Prostate gland (tissue), 2 donors: ENCODE data around the gene AOAH. TPM values are rescaled to one million over a fixed set of nuclear protein-coding genes. Genes with fewer than 3 reads are reported as not detected.

ENCODE experiments used
- DNase-seq: peaks from one replicate; pipeline ENCODE4 v3.0.0-alpha.2; 2019; ENCODE audit warnings: low spot score
- H3K27ac ChIP-seq, 2 donors: fragments of 200-600 bp; sonication (generic); 2 replicates each; pipeline ENCODE4 v1.5.1; 2017 to 2019
- H3K27me3 ChIP-seq: fragments of 200-600 bp; sonication (generic); replicated peaks from 2 replicates; pipeline ENCODE4 v1.5.1; 2019; ENCODE audit not compliant: insufficient read depth
- H3K36me3 ChIP-seq, 2 donors: fragments of 200-600 bp; sonication (generic); 1 replicate in 1 of 2; 2 replicates in 1 of 2; pipeline versions ENCODE4 v1.5.1 to v1.8.1; 2017 to 2019
- H3K4me1 ChIP-seq: fragments of 200-600 bp; sonication (generic); replicated peaks from 2 replicates; pipeline ENCODE4 v1.5.1; 2019
- H3K4me3 ChIP-seq, 2 donors: fragments of 200-600 bp; sonication (generic); 2 replicates each; pipeline ENCODE4 v1.5.1; 2017 to 2019
- H3K9me3 ChIP-seq: fragments of 200-600 bp; sonication (generic); 2 replicates; pipeline ENCODE4 v1.5.1; 2017
- CTCF ChIP-seq, 4 experiments: fragments of 200-600 bp in 2 of 4; fragments of 450-650 bp in 2 of 4; sonication (generic) in 2 of 4; IDR thresholded peaks; 1 replicate in 3 of 4; 2 replicates in 1 of 4; pipeline ENCODE4 v1.5.1; 2016 to 2019; ENCODE audit warnings: antibody characterized with exemption in 4 of 4, mild to moderate bottlenecking in 2 of 4, moderate library complexity in 2 of 4
- POLR2A ChIP-seq: fragments of 450-650 bp; IDR thresholded peaks from one replicate; pipeline ENCODE4 v1.6.1; 2016; ENCODE audit warnings: antibody characterized with exemption, mild to moderate bottlenecking
- POLR2AphosphoS5 ChIP-seq: sonication (generic); formaldehyde crosslinking; IDR thresholded peaks from one replicate; pipeline ENCODE4 v1.6.1; 2017; ENCODE audit warnings: antibody characterized with exemption
- WGBS: methylation state at CpG from one replicate; pipeline ENCODE4 v1.1.5; 2018; 5-methylcytosine and 5-hydroxymethylcytosine counted together
- intact Hi-C: fragments of 100-400 bp; cut with DNase I; formaldehyde crosslinking; loops from one replicate; pipeline ENCODE4 v1.14.2; 2022
- total RNA-seq, 2 donors: library from RNA; depleted of rRNA; stranded (reverse); fragments of >200 nt; gene quantifications; one replicate each; pipeline ENCODE4 v1.1.0, GENCODE V29; 2016

Gene AOAH
- total RNA-seq, 2 donors from 2014 or later = 4.1 to 4.8 TPM

GRCh38 chr7:36671432-36671829 is 52.9 kb downstream of the AOAH start:
- intact Hi-C loops = loop anchor here (5.0 to 10.0 kb wide), 2 partner anchors 184 to 523 kb away; no protein-coding TSS in a partner anchor
- no peak overlapping the region for H3K27ac ChIP-seq
- no peak overlapping the region for H3K4me3 ChIP-seq
- H3K9me3 ChIP-seq = no peaks in the 10 kb centered on the region
- H3K27me3 ChIP-seq = no peaks in the 10 kb centered on the region
- H3K36me3 ChIP-seq = no peaks in the 10 kb centered on the region
- no peak for TF ChIP-seq CTCF (IDR thresholded peaks at IDR 0.05)
- no peak for TF ChIP-seq POLR2AphosphoS5
- no peak for TF ChIP-seq POLR2A
- no peaks in the 10 kb centered on the region for H3K4me1 ChIP-seq
- DNase-seq = no peak
- 92% methylated on average over 6 of the region's 6 CpGs for WGBS

DNA sequence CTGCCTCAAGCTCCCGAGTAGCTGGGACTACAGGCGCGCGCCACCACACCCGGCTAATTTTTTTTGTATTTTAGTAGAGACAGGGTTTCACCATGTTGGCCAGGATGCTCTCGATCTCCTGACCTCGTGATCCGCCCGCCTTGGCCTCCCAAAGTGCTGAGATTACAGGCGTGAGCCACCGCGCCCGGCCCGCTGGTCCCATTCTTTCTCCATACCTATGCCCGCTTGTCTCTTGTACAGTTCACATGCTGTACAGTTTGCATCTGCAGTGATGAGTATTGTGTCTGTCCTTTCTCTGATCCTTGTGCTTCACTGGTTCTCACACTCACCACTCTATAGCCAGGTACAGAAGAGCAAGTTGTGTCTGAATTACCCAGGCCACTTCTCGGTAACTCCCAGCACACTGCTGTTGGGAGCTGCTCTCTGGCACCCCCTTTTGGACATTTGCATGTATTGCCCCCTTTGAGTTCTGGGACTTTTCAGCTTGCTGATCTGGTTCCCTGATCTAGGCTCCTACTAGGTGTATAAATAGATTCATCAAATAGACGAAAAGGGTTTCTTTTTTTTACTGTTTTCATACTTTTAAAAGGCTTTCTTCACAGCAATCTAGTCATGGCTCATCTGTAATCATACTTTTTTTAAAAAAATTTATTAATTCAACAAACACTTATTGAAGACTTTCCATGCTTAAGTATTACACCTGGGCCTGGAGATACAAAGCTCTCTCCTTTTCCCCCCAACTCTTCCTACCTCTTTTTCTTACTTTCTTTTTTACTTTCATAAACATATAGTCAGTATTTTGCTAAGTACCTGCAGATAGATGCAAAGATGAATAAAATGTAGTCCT is 53.5 kb downstream of the AOAH start:
- intact Hi-C loops = loop anchor here (5.0 to 10.0 kb wide), 2 partner anchors 184 to 524 kb away; no protein-coding TSS in a partner anchor
- no peaks in the 10 kb centered on the region for H3K27me3 ChIP-seq
- peak; percentile 42 for DNase-seq

GRCh38 chr7:36668750-36669149 is 55.5 kb downstream of the AOAH start:
- Histone ChIP-seq H3K9me3 (no peaks in the 10 kb centered on the region), H3K27ac (no peak overlapping the region), H3K4me3 (no peak overlapping the region), H3K4me1 (no peaks in the 10 kb centered on the region), H3K36me3 (no peaks in the 10 kb centered on the region), H3K27me3 (no peaks in the 10 kb centered on the region)
- intact Hi-C loops = no loop called here
- TF ChIP-seq POLR2AphosphoS5 (no peak), POLR2A (no peak), CTCF (IDR thresholded peaks at IDR 0.05) (no peak)
- no peak for DNase-seq
- 76% methylated on average over 3 of the region's 3 CpGs for WGBS

More for the DNA sequence above, 53.5 kb downstream of the AOAH start:
- no peaks in the 10 kb centered on the region for H3K9me3 ChIP-seq
- H3K4me1 ChIP-seq = no peaks in the 10 kb centered on the region
- WGBS = 85% methylated on average over 17 of the region's 17 CpGs
- no peaks in the 10 kb centered on the region for H3K36me3 ChIP-seq
- TF ChIP-seq POLR2A (no peak), POLR2AphosphoS5 (no peak), CTCF (IDR thresholded peaks at IDR 0.05) (peak; percentile 63 to 75 (median 68))
- H3K4me3 ChIP-seq = no peak overlapping the region
- H3K27ac ChIP-seq = no peak overlapping the region

- TF ChIP-seq POLR2AphosphoS5 (no peak), POLR2A (no peak), CTCF (IDR thresholded peaks at IDR 0.05) (no peak)
- H3K4me3 ChIP-seq = no peak overlapping the region
- H3K9me3 ChIP-seq = no peaks in the 10 kb centered on the region
- H3K27me3 ChIP-seq = no peaks in the 10 kb centered on the region
- no peak overlapping the region for H3K27ac ChIP-seq
- intact Hi-C loops = no loop called here
- no peaks in the 10 kb centered on the region for H3K36me3 ChIP-seq
- WGBS = 93% methylated on average over 3 of the region's 3 CpGs
- no peaks in the 10 kb centered on the region for H3K4me1 ChIP-seq
- no peak for DNase-seq
Observed at GRCh38 chr7:36668080-36668479, 56.2 kb downstream of the AOAH start.
